Prostate gland (tissue), 2 donors: ENCODE measurements around the gene MRPL34.

ENCODE experiments used
- CTCF ChIP-seq, 4 experiments: fragments of 200-600 bp in 2 of 4; fragments of 450-650 bp in 2 of 4; sonication (generic) in 2 of 4; IDR thresholded peaks; 1 replicate in 3 of 4; 2 replicates in 1 of 4; pipeline ENCODE4 v1.5.1; 2016 to 2019; ENCODE audit warnings: antibody characterized with exemption in 4 of 4, mild to moderate bottlenecking in 2 of 4, moderate library complexity in 2 of 4
- POLR2AphosphoS5 ChIP-seq: sonication (generic); formaldehyde crosslinking; IDR thresholded peaks from one replicate; pipeline ENCODE4 v1.6.1; 2017; ENCODE audit warnings: antibody characterized with exemption

- TF ChIP-seq CTCF (IDR thresholded peaks at IDR 0.05) (no peak), POLR2AphosphoS5 (no peak)
These were observed 12.1 kb upstream of the MRPL34 start for GRCh38 chr19:17293605-17294004.
